HepG2 (cell line): ENCODE measurements around the gene NAT10. TPM values are rescaled to one million over a fixed set of nuclear protein-coding genes. Genes with fewer than 3 reads are reported as not detected.

ENCODE experiments used
- ATF1 ChIP-seq: IDR thresholded peaks from 2 replicates; pipeline ENCODE4 v1.6.1; 2016; ENCODE audit warnings: mild to moderate bottlenecking, control low read depth
- HCFC1 ChIP-seq: fragments of 150-350 bp; IDR thresholded peaks from 2 replicates; pipeline ENCODE4 v1.6.1; 2014; ENCODE audit warnings: low read depth, low read length
- HMG20A ChIP-seq: IDR thresholded peaks from 2 replicates; pipeline ENCODE4 v1.6.1; 2016; ENCODE audit warnings: borderline replicate concordance
- HMG20B ChIP-seq: conservative IDR thresholded peaks from 2 replicates; pipeline ENCODE4 v1.6.1; 2016; ENCODE audit warnings: missing genetic modification reagents, missing compliant biosample characterization
- KDM3A ChIP-seq: IDR thresholded peaks from 2 replicates; pipeline ENCODE4 v1.6.1; 2018; ENCODE audit warnings: low read depth, missing compliant biosample characterization
- MIER2 ChIP-seq: IDR thresholded peaks from 2 replicates; pipeline ENCODE4 v1.6.1; 2016; ENCODE audit warnings: missing biosample characterization, missing genetic modification reagents
- NFE2L2 ChIP-seq: fragments of 150-350 bp; IDR thresholded peaks from 2 replicates; pipeline ENCODE4 v1.6.1; 2014; ENCODE audit warnings: low read length
- ONECUT2 ChIP-seq: sonication (generic); formaldehyde crosslinking; IDR thresholded peaks from 2 replicates; pipeline ENCODE4 v1.4.0; 2020; ENCODE audit warnings: missing genetic modification reagents
- SCMH1 ChIP-seq: sonication (generic); formaldehyde crosslinking; IDR thresholded peaks from 2 replicates; pipeline ENCODE4 v1.9.0; 2021; ENCODE audit warnings: missing genetic modification reagents, mild to moderate bottlenecking, borderline replicate concordance
- SMYD3 ChIP-seq: sonication (generic); formaldehyde crosslinking; IDR thresholded peaks from 2 replicates; pipeline ENCODE4 v1.8.1; 2023; ENCODE audit warnings: mild to moderate bottlenecking, missing genetic modification reagents
- SP5 ChIP-seq: IDR thresholded peaks from 2 replicates; pipeline ENCODE4 v1.6.1; 2016; ENCODE audit warnings: low read depth, borderline replicate concordance
- TBX3 ChIP-seq: fragments of 450-650 bp; IDR thresholded peaks from 2 replicates; pipeline ENCODE4 v1.6.1; 2017; ENCODE audit warnings: antibody characterized with exemption, mild to moderate bottlenecking, inconsistent platforms, borderline replicate concordance
- ZBTB1 ChIP-seq: sonication (generic); formaldehyde crosslinking; IDR thresholded peaks from 2 replicates; pipeline ENCODE4 v1.4.0; 2020; ENCODE audit warnings: missing genetic modification reagents, borderline replicate concordance
- ZNF562 ChIP-seq: sonication (generic); formaldehyde crosslinking; IDR thresholded peaks from 2 replicates; pipeline ENCODE4 v1.8.0; 2022; ENCODE audit warnings: missing genetic modification reagents, borderline replicate concordance
- ZNF766 ChIP-seq: sonication (generic); formaldehyde crosslinking; IDR thresholded peaks from 2 replicates; pipeline ENCODE4 v1.5.0; 2020; ENCODE audit warnings: missing genetic modification reagents, borderline replicate concordance
- ZNF773 ChIP-seq: sonication (generic); formaldehyde crosslinking; IDR thresholded peaks from 2 replicates; pipeline ENCODE4 v1.4.0; 2020; ENCODE audit warnings: missing genetic modification reagents, borderline replicate concordance
- ZSCAN30 ChIP-seq: sonication (generic); formaldehyde crosslinking; IDR thresholded peaks from 2 replicates; pipeline ENCODE4 v1.5.0; 2020; ENCODE audit warnings: mild to moderate bottlenecking, missing genetic modification reagents
- polyA plus RNA-seq, 8 experiments: library from polyadenylated mRNA; depleted of rRNA in 3 of 8; stranded (reverse) in 7 of 8; unstranded in 1 of 8; fragments of >200 nt; fragmentation: Illumina TruSeq in 4 of 8; extraction: Trizol in 4 of 8; gene quantifications; 2 replicates each; pipeline versions ENCODE4 v1.2.1 to v1.2.3, GENCODE V29; 2011 to 2016; ENCODE audit warnings: low read depth in 4 of 8, missing spikeins in 1 of 8, mixed read lengths in 1 of 8; ENCODE audit not compliant: insufficient read depth in 1 of 8
- total RNA-seq, 5 experiments: library from RNA; depleted of rRNA; stranded (reverse); fragments of >200 nt; fragmentation: Illumina TruSeq; extraction: Trizol; gene quantifications; 2 replicates each; pipeline ENCODE4 v1.2.3, GENCODE V29; 2016; ENCODE audit warnings: low read depth in 1 of 5
- TF ChIP-seq, protein P1 (sequence below): sonication (generic); formaldehyde crosslinking; IDR thresholded peaks from 2 replicates; pipeline ENCODE4 v1.4.0; 2020; ENCODE audit warnings: mild to moderate bottlenecking, missing genetic modification reagents
- TF ChIP-seq, protein P2 (sequence below): sonication (generic); formaldehyde crosslinking; IDR thresholded peaks from 2 replicates; pipeline ENCODE4 v1.4.0; 2020; ENCODE audit warnings: missing genetic modification reagents
- TF ChIP-seq, protein P3 (sequence below): sonication (generic); formaldehyde crosslinking; IDR thresholded peaks from 2 replicates; pipeline ENCODE4 v1.4.0; 2020; ENCODE audit warnings: missing genetic modification reagents
- TF ChIP-seq, protein P4 (sequence below): sonication (generic); formaldehyde crosslinking; IDR thresholded peaks from 2 replicates; pipeline ENCODE4 v1.4.0; 2020; ENCODE audit warnings: missing genetic modification reagents
- TF ChIP-seq, protein P5 (sequence below): sonication (generic); formaldehyde crosslinking; IDR thresholded peaks from 2 replicates; pipeline ENCODE4 v1.4.0; 2020; ENCODE audit warnings: low read depth, mild to moderate bottlenecking, missing genetic modification reagents

NAT10 gene
- total and polyA plus RNA-seq, 2 of the 13 experiments (the other 11 are each of a cell fraction or from before 2014, with no cell fraction given), result 33.9 to 51.9 TPM

DNA sequence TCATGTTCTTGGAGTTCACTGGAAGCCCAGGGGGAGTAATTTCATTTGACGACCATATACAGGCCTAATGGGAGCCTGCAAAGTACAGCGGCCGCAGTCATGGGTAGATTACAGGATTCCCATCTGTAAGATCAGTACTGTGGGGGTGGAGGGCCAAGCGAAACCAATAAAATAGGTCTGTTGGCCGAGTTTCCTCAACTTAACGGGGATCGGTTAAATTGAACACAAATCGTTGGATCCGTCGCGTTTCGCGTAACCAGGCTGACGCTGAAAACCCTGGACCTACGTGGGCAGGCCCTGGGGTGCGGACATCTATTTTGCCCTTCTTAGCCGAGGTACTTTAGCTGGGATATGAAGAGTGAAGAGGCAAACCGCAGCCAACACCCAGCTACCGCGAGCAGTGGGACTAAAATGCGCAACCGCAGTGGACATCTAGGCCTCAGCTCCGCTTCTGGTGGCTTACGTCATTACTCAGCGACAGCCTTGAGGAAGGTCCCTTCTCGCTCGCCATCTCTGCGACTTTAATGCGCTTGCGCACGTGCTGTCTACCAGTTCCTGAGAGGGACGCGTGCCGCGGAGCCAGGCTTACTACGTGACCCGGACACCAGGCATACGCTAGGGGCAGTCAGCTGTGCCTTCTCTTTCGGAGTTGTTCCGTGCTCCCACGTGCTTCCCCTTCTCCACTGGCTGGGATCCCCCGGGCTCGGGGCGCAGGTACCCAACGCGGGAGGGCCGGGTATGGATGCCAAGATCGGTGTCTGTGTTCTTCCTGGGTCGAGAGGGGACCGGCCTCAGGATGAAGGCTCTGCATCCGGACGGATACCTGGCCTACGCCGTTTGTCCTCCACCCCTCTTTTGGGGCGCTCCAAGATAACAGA, at the start of gene NAT10 (continued):
- TF ChIP-seq, protein P1, sequence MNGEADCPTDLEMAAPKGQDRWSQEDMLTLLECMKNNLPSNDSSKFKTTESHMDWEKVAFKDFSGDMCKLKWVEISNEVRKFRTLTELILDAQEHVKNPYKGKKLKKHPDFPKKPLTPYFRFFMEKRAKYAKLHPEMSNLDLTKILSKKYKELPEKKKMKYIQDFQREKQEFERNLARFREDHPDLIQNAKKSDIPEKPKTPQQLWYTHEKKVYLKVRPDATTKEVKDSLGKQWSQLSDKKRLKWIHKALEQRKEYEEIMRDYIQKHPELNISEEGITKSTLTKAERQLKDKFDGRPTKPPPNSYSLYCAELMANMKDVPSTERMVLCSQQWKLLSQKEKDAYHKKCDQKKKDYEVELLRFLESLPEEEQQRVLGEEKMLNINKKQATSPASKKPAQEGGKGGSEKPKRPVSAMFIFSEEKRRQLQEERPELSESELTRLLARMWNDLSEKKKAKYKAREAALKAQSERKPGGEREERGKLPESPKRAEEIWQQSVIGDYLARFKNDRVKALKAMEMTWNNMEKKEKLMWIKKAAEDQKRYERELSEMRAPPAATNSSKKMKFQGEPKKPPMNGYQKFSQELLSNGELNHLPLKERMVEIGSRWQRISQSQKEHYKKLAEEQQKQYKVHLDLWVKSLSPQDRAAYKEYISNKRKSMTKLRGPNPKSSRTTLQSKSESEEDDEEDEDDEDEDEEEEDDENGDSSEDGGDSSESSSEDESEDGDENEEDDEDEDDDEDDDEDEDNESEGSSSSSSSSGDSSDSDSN, result peak; percentile 90
- TF ChIP-seq, protein P2, sequence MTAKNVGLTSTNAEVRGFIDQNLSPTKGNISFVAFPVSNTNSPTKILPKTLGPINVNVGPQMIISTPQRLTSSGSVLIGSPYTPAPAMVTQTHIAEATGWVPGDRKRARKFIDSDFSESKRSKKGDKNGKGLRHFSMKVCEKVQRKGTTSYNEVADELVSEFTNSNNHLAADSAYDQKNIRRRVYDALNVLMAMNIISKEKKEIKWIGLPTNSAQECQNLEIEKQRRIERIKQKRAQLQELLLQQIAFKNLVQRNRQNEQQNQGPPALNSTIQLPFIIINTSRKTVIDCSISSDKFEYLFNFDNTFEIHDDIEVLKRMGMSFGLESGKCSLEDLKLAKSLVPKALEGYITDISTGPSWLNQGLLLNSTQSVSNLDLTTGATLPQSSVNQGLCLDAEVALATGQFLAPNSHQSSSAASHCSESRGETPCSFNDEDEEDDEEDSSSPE (CRISPR knock-in tag), result peak; percentile 60
- TF ChIP-seq HMG20B (CRISPR knock-in tag), result no peak
- TF ChIP-seq MIER2 (CRISPR knock-in tag), result peak; percentile 56; the same call in 1 of the 2 replicates
- TF ChIP-seq HCFC1, result peak; percentile 78
- TF ChIP-seq, protein P3, sequence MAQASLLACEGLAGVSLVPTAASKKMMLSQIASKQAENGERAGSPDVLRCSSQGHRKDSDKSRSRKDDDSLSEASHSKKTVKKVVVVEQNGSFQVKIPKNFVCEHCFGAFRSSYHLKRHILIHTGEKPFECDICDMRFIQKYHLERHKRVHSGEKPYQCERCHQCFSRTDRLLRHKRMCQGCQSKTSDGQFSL (CRISPR knock-in tag), result 0 out of 2 replicates have a peak, but pooled peaks have one; percentile 32
- TF ChIP-seq SP5 (CRISPR knock-in tag), result no peak
- TF ChIP-seq, protein P4, sequence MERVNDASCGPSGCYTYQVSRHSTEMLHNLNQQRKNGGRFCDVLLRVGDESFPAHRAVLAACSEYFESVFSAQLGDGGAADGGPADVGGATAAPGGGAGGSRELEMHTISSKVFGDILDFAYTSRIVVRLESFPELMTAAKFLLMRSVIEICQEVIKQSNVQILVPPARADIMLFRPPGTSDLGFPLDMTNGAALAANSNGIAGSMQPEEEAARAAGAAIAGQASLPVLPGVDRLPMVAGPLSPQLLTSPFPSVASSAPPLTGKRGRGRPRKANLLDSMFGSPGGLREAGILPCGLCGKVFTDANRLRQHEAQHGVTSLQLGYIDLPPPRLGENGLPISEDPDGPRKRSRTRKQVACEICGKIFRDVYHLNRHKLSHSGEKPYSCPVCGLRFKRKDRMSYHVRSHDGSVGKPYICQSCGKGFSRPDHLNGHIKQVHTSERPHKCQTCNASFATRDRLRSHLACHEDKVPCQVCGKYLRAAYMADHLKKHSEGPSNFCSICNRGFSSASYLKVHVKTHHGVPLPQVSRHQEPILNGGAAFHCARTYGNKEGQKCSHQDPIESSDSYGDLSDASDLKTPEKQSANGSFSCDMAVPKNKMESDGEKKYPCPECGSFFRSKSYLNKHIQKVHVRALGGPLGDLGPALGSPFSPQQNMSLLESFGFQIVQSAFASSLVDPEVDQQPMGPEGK (CRISPR knock-in tag), result no peak
- TF ChIP-seq ZNF562 (CRISPR knock-in tag), result no peak
- TF ChIP-seq ZSCAN30 (CRISPR knock-in tag), result no peak
- TF ChIP-seq ZNF766 (CRISPR knock-in tag), result peak; percentile 26; the same call in 1 of the 2 replicates
- TF ChIP-seq TBX3, result peak; percentile 44; the same call in 1 of the 2 replicates
- TF ChIP-seq ZBTB1 (CRISPR knock-in tag), result no peak
- peak; percentile 94; the same call in 1 of the 2 replicates for TF ChIP-seq KDM3A (CRISPR knock-in tag)
- TF ChIP-seq, protein P5, sequence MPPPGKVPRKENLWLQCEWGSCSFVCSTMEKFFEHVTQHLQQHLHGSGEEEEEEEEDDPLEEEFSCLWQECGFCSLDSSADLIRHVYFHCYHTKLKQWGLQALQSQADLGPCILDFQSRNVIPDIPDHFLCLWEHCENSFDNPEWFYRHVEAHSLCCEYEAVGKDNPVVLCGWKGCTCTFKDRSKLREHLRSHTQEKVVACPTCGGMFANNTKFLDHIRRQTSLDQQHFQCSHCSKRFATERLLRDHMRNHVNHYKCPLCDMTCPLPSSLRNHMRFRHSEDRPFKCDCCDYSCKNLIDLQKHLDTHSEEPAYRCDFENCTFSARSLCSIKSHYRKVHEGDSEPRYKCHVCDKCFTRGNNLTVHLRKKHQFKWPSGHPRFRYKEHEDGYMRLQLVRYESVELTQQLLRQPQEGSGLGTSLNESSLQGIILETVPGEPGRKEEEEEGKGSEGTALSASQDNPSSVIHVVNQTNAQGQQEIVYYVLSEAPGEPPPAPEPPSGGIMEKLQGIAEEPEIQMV (CRISPR knock-in tag), result peak; percentile 33; the same call in 1 of the 2 replicates
- TF ChIP-seq ONECUT2 (CRISPR knock-in tag), result peak; percentile 6; the same call in 1 of the 2 replicates
- no peak; the same call in 1 of the 2 replicates for TF ChIP-seq ZNF773 (CRISPR knock-in tag)
- 0 out of 2 replicates have a peak, but pooled peaks have one; percentile 1 for TF ChIP-seq NFE2L2
- TF ChIP-seq ATF1, result peak; percentile 99
- 0 out of 2 replicates have a peak, but pooled peaks have one; percentile 40 for TF ChIP-seq HMG20A (CRISPR knock-in tag)
- TF ChIP-seq SCMH1, result no peak
- TF ChIP-seq SMYD3, result peak; percentile 90; the same call in 1 of the 2 replicates
